HG02588 (cell line): Measurements from ENCODE around the gene METTL2B.
A peak's percentile ranks its signal among the peaks of the same experiment; 100 is the strongest.
"Not testable (repeated sequence)": the region's sequence is repeated elsewhere in the genome, so short reads cannot be mapped to it uniquely, and the experiment has no call there.

Experiments
- ATAC-seq: cut with Tn5 transposase; IDR thresholded peaks from one replicate; pipeline ENCODE4 v1.9.1; 2021; ENCODE audit warnings: mild to moderate bottlenecking, moderate library complexity; ENCODE audit not compliant: unreplicated experiment

The METTL2B gene

DNA sequence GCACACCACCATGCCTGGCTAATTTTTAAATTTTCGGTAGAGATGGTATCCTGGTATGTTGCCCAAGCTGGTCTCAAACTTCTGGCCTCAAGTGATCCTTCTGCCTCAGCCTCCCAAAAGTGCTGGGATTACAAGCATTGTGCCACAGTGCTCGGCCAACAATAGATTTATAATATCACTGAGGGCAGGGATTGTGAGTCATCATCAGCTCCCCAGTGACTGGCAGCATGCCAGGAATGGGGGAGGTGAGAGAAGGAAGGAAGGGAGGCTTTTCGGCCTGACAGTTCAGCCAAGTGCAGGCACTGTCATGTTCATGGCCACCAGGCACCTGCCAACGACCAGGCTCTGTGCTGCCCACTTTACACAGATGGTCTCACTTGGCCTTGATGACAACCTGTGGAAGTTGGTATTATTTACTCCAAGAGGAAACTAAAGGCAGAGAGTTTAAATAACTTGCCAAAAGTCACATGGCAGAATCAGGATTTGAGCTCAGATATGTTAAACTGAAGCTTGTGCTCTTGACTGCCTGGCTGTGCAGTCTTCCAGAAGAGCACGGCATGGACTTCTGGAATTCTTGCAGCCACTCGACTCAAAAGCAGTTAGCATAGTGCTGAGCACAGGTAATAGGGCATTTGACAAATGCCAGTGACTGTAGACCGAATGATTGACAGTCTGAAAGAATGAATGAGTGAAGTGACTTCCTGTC lies 46.8 kb downstream of the METTL2B start:
- not testable (repeated sequence) for ATAC-seq

- not testable (repeated sequence) for ATAC-seq
These were observed 47.5 kb downstream of the METTL2B start for GRCh38 chr7:128523932-128524524.

- not testable (repeated sequence) for ATAC-seq
These were observed 49.0 kb downstream of the METTL2B start for GRCh38 chr7:128525584-128525983.

GRCh38 chr7:128526062-128526466 lies 49.5 kb downstream of the METTL2B start:
- ATAC-seq, result not testable (repeated sequence)

DNA sequence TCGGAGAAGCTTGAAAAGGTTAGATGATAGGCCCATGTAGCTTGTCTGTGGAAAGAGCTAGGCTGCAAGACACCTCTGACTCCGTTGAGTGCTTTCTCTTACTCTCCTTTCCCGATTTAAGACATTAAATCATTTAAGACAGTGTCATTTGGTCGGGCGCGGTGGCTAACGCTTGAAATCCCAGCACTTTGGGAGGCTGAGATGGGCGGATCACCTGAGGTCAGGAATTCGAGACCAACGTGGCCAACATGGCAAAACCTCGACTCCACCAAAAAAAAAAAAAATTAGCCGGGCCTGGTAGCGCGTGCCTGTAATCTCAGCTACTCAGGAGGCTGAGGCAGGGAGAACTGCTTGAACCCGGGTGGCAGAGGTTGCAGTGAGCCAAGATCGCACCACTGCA lies 52.6 kb downstream of the METTL2B start:
- ATAC-seq, result not testable (repeated sequence)

- peak; percentile 10 for ATAC-seq
These were observed 53.7 kb downstream of the METTL2B start for GRCh38 chr7:128530121-128530854.

DNA sequence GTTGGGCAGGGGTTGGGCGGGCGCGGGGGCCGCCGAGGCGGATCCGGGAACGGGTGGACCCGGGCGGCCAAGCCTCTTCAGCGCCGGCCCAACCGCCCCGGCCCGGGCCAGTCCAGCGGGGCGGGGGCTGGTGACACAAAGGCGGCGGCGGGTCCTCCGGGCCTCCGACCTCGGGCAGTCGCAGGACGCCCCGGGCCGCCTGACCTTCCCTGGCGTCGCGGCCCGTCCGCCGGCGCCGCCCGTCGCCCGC lies 54.2 kb downstream of the METTL2B start:
- ATAC-seq, result no peak

DNA sequence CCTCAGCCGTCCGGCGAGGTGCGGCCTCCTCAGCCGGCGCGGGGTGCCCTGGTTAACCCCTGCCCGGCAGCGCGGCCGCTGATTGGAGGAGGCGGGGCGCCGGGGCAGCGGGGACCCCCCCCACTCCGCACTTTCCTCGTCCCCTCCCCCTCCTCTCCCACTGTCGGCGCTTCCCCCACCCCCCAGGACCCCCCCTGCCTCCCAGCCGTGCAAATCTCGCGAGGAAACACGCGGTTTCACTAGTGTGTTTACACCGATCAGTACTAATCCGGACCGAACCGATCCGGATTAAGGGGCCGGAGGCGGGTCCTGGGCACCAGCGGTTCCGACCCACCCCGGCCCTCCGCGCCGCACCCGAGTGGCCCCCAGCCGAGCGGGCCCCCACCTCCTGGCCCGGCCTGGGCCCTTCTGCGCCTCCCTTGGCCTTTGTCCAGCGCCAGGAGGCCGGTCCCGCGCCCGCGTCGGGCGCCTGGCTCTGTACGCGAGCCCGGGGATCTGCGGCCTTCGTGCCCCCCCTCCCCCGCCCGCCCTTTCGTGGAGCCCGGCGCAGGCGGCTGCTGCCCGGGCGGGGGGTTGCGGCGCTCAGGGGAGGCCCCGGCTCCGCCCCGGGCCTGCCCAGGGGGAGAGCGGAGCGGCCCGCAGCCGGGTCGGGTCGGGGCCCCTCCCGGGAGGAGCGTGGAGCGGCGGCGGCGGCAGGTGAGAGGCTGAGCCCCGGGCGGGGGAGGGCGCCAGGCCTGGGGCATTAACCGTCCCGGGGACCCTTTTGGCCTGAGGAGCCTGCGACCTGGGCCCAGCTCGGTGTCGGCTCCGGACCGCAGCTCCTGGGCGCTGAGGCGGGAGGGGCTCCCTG lies 54.8 kb downstream of the METTL2B start:
- peak; percentile 69 for ATAC-seq

- ATAC-seq, result peak; percentile 33
These were observed 55.5 kb downstream of the METTL2B start for GRCh38 chr7:128531955-128532478.

- ATAC-seq, result not testable (repeated sequence)
These were observed 56.4 kb downstream of the METTL2B start for GRCh38 chr7:128532956-128533355.

DNA sequence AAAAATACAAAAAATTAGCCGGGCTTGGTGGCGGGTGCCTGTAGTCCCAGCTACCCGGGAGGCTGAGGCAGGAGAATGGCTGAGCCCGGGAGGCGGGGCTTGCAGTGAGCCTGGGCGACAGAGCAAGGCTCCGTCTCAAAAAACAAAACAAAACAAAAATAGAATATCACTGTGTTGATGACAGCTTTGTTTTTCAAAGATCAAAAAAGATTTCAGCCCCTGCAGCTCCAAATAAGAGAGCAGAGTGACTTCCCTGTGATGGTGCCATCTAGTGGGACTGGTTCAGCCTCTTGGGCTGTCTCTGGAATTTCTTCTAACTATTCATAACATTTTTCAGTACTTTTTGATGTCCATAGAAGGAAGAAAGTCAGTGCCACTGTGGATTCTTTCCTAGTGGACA lies 60.9 kb downstream of the METTL2B start:
- not testable (repeated sequence) for ATAC-seq

- not testable (repeated sequence) for ATAC-seq
These were observed 66.0 kb downstream of the METTL2B start for GRCh38 chr7:128542530-128542929.

GRCh38 chr7:128543300-128543699 lies 66.8 kb downstream of the METTL2B start:
- not testable (repeated sequence) for ATAC-seq

- not testable (repeated sequence) for ATAC-seq
These were observed 69.8 kb downstream of the METTL2B start for GRCh38 chr7:128546319-128546851.

GRCh38 chr7:128550920-128551319 lies 74.4 kb downstream of the METTL2B start:
- no peak for ATAC-seq

DNA sequence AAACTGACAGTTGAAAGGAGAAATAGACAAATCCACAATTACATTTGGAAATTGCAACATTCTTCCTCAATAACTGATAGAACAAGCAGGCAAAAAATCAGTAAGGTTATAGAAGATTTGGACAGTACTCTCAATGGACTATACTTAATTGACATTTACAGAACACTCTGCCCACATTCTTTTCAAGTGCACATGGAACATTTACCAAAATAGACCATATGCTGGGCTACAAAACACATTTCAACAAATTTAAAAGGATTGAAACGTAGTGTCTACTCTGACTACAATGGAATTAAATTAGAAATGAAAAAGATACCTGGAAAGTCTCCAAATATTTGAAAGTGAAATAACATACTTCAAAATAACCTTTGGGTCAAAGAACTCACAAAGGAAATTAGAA lies 77.8 kb downstream of the METTL2B start:
- not testable (repeated sequence) for ATAC-seq
